Bladder microvascular endothelial cell (primary cell): ENCODE measurements around the gene CADM2. TPM values are rescaled to one million over a fixed set of nuclear protein-coding genes. Genes with fewer than 3 reads are reported as not detected.

Experiments used
- total RNA-seq: library from RNA; depleted of rRNA; stranded (reverse); fragments of >200 nt; gene quantifications from 2 replicates; pipeline ENCODE4 v1.2.3, GENCODE V29; 2014

Gene CADM2
- total RNA-seq, result not detected in 2 replicates

GRCh38 chr3:84958495-84959469, at the start of gene CADM2:
TSS of gene CADM2 (plus strand) at chr3:84958989.

